ENCODE results near the gene KLHL33. TPM values are rescaled to one million over a fixed set of nuclear protein-coding genes. Genes with fewer than 3 reads are reported as not detected.

The KLHL33 gene
- polyA plus RNA-seq, 2 of the 4 experiments (the other 2 are of a cell fraction), result not detected

- ATAC-seq, result no peak
- CTCF ChIA-PET, result no interaction called here
- H3K9me3 ChIP-seq, result no peaks in the 10 kb centered on the region
- no peak overlapping the region for H3K4me2 ChIP-seq
- POLR2A ChIA-PET, result no interaction called here
- no peak for FAIRE-seq
- no peaks in the 10 kb centered on the region for H3K4me1 ChIP-seq
- no peak for DNase-seq (ENCODE audit: low read depth in 1 of 2, low spot score in 1 of 2)
- WGBS (ENCODE audit: missing lambda C conversion rate), result 95% methylated on average over 4 of the region's 4 CpGs
- TF ChIP-seq MAX (IDR thresholded peaks at IDR 0.05) (no peak), FOSB (CRISPR knock-in tag; IDR thresholded peaks at IDR 0.05) (no peak), CHD2 (IDR thresholded peaks at IDR 0.05; ENCODE audit: low read length, partially characterized antibody) (no peak), ZC3H11A (IDR thresholded peaks at IDR 0.05) (no peak), ESRRA (IDR thresholded peaks at IDR 0.05; ENCODE audit: borderline replicate concordance, low read length) (no peak), MYC (IDR thresholded peaks at IDR 0.05; ENCODE audit: borderline replicate concordance, low read length) (no peak), HEYL (CRISPR knock-in tag; IDR thresholded peaks at IDR 0.05) (no peak), HOXA7 (CRISPR knock-in tag; IDR thresholded peaks at IDR 0.05) (no peak), GATA3 (IDR thresholded peaks at IDR 0.05; ENCODE audit: borderline replicate concordance) (no peak), HES2 (IDR thresholded peaks at IDR 0.05) (no peak), NR3C1 (IDR thresholded peaks at IDR 0.05) (no peak)
- H3K27ac ChIP-seq, result no peak overlapping the region
- no peak overlapping the region for H3K4me3 ChIP-seq
These were observed 44.5 kb downstream of the KLHL33 start for GRCh38 chr14:20391505-20391904.

- ATAC-seq, result no peak
- WGBS (ENCODE audit: missing lambda C conversion rate), result 39% methylated on average over 4 of the region's 4 CpGs
These were observed 47.8 kb downstream of the KLHL33 start for GRCh38 chr14:20388159-20388558.

GRCh38 chr14:20387576-20387975, 48.4 kb downstream of the KLHL33 start:
- H3K4me1 ChIP-seq, result no peaks in the 10 kb centered on the region
- POLR2A ChIA-PET, result no interaction called here
- DNase-seq (ENCODE audit: low read depth in 1 of 2, low spot score in 1 of 2), result no peak
- TF ChIP-seq JUN (IDR thresholded peaks at IDR 0.05) (no peak), CTCF (IDR thresholded peaks at IDR 0.05) (no peak), BCL3 (IDR thresholded peaks at IDR 0.05) (no peak)
- 93% methylated on average over 6 of the region's 6 CpGs for WGBS (ENCODE audit: missing lambda C conversion rate)
- H3K4me2 ChIP-seq, result no peak overlapping the region
- no peaks in the 10 kb centered on the region for H3K9me3 ChIP-seq
- no peak overlapping the region for H3K27ac ChIP-seq
- CTCF ChIA-PET, result interaction anchor here (0.6 kb wide), 1 partner anchor 582 kb away, joined by 3 read pairs; no protein-coding TSS in a partner anchor
- no peak for FAIRE-seq
- no peak overlapping the region for H3K4me3 ChIP-seq
- ATAC-seq, result no peak

More at GRCh38 chr14:20388159-20388558, 47.8 kb downstream of the KLHL33 start:
- no peaks in the 10 kb centered on the region for H3K9me3 ChIP-seq
- POLR2A ChIA-PET, result no interaction called here
- no peaks in the 10 kb centered on the region for H3K4me1 ChIP-seq
- CTCF ChIA-PET, result no interaction called here
- no peak for DNase-seq (ENCODE audit: low read depth in 1 of 2, low spot score in 1 of 2)
- TF ChIP-seq MYC (IDR thresholded peaks at IDR 0.05; ENCODE audit: borderline replicate concordance, low read length), result no peak
- TF ChIP-seq GATA3 (IDR thresholded peaks at IDR 0.05; ENCODE audit: borderline replicate concordance), result no peak
- TF ChIP-seq HOXA7 (CRISPR knock-in tag; IDR thresholded peaks at IDR 0.05), result no peak
- TF ChIP-seq HOXB5 (CRISPR knock-in tag; IDR thresholded peaks at IDR 0.05), result no peak
- no peak for TF ChIP-seq SMC3 (IDR thresholded peaks at IDR 0.05)
- no peak for TF ChIP-seq EP300 (IDR thresholded peaks at IDR 0.05)
- no peak for TF ChIP-seq CBX8 (IDR thresholded peaks at IDR 0.05)
- no peak for TF ChIP-seq FOSB (CRISPR knock-in tag; IDR thresholded peaks at IDR 0.05)
- no peak for TF ChIP-seq PHF8 (IDR thresholded peaks at IDR 0.05; ENCODE audit: borderline replicate concordance, low read depth)
- no peak for TF ChIP-seq EHMT2 (IDR thresholded peaks at IDR 0.05; ENCODE audit: low read depth)
- no peak for TF ChIP-seq CTCF (IDR thresholded peaks at IDR 0.05)
- TF ChIP-seq TP53 (CRISPR knock-in tag; IDR thresholded peaks at IDR 0.05), result no peak
- H3K4me3 ChIP-seq, result no peak overlapping the region
- H3K4me2 ChIP-seq, result no peak overlapping the region
- no peak overlapping the region for H3K27ac ChIP-seq
- FAIRE-seq, result no peak
